8988T (cell line): ENCODE measurements around the gene INSC.

ENCODE experiments used
- DNase-seq: peaks from one replicate; pipeline ENCODE4 v3.0.0; 2011

The INSC gene

GRCh38 chr11:15149050-15149449, 34.3 kb downstream of the INSC start:
- DNase-seq = no peak

GRCh38 chr11:15150507-15150906, 35.8 kb downstream of the INSC start:
- DNase-seq = no peak

- no peak for DNase-seq
Observed at GRCh38 chr11:15153231-15153630, 38.5 kb downstream of the INSC start.

GRCh38 chr11:15157181-15157580, 42.5 kb downstream of the INSC start:
- DNase-seq = no peak

- DNase-seq = no peak
Observed at GRCh38 chr11:15157606-15158137, 42.9 kb downstream of the INSC start.

GRCh38 chr11:15158351-15159015, 43.8 kb downstream of the INSC start:
- DNase-seq = no peak

- DNase-seq = peak; percentile 13
Observed at GRCh38 chr11:15159085-15159484, 44.4 kb downstream of the INSC start.

- DNase-seq = no peak
Observed at GRCh38 chr11:15161790-15162189, 47.1 kb downstream of the INSC start.

GRCh38 chr11:15163136-15163535, 48.4 kb downstream of the INSC start:
- no peak for DNase-seq

GRCh38 chr11:15166204-15166603, 51.5 kb downstream of the INSC start:
- DNase-seq = no peak

- DNase-seq = no peak
Observed at GRCh38 chr11:15169815-15170551, 55.3 kb downstream of the INSC start.

- no peak for DNase-seq
Observed at GRCh38 chr11:15170698-15171097, 56.0 kb downstream of the INSC start.

GRCh38 chr11:15171956-15172355, 57.2 kb downstream of the INSC start:
- DNase-seq = no peak

- DNase-seq = no peak
Observed at GRCh38 chr11:15175831-15176230, 61.1 kb downstream of the INSC start.

GRCh38 chr11:15176646-15177163, 62.0 kb downstream of the INSC start:
- no peak for DNase-seq

GRCh38 chr11:15177491-15177890, 62.8 kb downstream of the INSC start:
- no peak for DNase-seq

GRCh38 chr11:15178214-15178613, 63.5 kb downstream of the INSC start:
- DNase-seq = no peak

- no peak for DNase-seq
Observed at GRCh38 chr11:15179167-15179566, 64.4 kb downstream of the INSC start.

GRCh38 chr11:15180212-15180792, 65.6 kb downstream of the INSC start:
- DNase-seq = no peak

- DNase-seq = no peak
Observed at GRCh38 chr11:15182372-15182771, 67.6 kb downstream of the INSC start.

- DNase-seq = no peak
Observed at GRCh38 chr11:15185021-15185420, 70.3 kb downstream of the INSC start.

GRCh38 chr11:15186146-15186545, 71.4 kb downstream of the INSC start:
- no peak for DNase-seq

GRCh38 chr11:15189189-15189588, 74.5 kb downstream of the INSC start:
- DNase-seq = no peak
